GM03348 (cell line): ENCODE measurements around the gene RUSF1.
"Not testable (repeated sequence)": the region's sequence is repeated elsewhere in the genome, so short reads cannot be mapped to it uniquely, and the experiment has no call there.

Experiments used
- DNase-seq: peaks from one replicate; pipeline ENCODE4 v3.0.0; 2012; ENCODE audit warnings: low spot score

Gene RUSF1

DNA sequence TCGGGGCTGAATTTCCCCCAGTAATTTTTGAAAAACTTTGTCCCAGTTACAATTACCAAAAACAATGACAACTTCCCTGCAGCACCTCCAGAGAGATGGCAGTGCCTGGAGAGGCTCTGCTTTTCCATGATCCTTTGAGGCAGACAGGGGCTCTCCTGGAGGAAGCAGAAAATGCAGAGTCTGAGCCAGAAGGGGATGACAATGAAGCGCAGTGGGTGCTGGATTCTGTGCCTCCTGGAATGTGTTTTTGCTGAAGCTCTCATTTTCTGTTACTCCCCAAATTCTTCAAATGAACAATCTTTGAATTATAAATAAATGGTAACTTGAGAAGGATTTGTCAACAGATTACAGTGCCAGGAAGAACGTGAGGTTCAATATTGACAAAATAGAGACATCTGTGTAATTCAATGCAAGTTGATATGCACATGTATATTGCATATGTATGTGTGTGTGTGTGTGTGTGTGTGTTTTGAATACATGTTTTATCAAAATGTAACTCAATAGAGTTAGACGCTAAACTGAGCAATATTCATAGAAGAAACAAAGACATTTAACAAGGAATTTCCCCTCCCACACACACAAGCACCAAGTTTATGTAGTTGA, 9.7 kb upstream of the RUSF1 start:
- no peak for DNase-seq

DNA sequence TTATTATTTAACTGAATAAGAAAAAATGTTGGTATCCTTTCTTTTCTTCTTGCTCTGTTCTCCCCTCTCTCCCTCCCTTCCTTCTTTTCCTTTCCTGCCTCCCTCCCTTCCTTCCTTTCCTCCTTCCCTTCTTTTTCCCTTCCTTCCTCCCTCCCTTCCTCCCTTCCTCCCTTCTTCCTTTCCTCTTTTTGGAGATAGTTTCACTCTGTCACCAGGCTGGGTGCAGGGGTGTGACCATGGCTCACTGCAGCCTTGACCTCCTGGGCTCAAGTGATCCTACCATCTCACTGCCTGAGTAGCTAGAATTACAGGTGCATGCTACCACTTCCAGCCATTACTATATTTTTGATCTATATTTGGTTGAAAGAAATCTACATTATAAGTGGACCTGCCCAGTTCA, 5.7 kb upstream of the RUSF1 start:
- DNase-seq, result no peak

DNA sequence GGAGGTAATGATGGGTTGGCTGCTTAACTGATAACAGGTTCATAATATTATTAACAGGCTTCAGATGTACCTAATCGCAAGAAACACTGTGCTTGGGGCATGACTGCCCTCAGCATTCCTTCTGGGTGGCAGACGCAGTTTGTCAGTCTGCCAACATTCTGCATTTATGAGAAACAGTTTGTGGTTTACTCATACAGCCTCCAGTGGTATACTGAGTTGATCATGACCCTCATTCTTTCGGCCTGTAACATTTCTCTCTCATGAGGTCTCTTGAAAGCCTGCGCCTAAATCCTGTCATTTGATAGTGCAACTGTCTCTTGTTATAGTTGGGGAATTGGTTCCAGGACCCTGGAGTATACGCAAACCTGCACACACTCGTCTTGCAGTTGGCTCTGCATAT, 4.9 kb upstream of the RUSF1 start:
- DNase-seq, result peak; percentile 28

DNA sequence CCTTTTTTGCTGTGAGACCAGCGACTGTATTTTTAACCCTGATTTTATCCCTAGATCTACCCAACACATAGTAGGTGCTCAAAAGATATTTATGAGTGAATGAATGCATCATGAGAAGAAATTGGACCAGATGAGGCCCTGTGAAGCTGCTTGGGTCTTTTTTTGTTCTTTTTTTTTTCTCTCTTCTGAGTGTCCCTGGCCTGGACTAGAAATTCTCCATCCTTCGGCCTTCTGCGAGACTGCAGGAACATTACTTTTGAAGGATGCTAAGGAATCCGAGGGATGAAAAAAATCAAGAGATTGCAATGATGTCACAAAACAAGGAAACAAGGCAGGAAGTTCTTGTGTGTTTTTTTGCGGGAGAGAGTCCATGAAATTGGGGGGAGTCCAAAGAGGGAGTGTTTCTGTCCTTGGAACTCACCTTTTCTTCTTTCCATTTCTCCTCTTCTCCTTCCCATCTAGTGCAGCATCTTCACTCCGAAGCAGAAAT, 560 bp upstream of the RUSF1 start:
- peak; percentile 56 for DNase-seq

DNA sequence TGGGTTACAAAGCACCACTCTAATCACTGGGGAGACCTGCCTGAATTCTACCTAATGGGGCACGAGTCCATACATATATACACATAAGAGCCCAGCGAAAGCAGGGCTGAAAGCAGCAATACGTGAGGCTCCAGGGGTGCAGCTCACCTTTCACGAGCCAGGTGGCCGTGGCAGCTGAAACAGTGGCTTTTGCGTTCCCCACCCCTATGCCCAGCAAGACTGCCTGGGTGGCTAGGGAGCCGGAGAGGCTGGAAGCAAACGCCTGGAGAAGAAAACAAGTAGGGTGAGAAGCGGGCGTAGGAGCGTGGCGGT, 618 bp downstream of the RUSF1 start:
- DNase-seq, result no peak

DNA sequence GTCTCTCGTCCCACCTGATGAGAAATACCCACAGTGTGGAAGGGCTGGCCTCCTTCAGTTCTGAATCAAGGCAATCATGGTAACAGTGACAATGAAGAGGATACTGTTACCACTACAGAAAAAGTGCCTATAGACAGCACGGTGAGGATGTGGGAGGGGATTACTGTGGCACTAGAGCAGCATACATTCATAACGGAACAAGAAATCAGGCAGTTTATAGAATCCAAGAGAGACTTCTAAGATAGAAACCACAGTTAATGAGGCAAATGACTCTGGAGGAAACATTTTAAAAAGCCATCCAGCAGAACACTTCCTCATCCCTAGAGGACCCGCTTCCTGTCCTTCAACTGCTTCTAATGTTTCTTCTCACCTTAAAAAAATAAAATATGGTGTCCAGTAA, 2.7 kb downstream of the RUSF1 start:
- no peak for DNase-seq

DNA sequence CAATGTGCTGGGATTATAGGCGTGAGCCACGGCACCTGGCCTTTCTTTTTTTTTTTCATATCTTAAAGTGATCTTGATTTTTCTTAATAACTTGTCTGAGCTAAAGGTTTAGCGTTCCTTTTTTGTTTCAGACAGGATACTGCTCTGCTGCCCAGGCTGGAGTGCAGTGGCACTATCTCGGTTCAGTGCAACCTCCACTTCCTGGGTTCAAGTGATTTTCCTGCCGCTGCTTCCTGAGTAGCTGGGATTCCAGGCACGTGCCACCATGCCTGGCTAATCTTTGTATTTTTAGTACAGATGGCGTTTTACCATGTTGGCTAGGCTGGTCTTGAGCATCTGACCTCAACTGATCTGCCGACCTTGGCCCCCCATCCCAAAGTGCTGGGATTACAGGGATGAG, 4.0 kb downstream of the RUSF1 start:
- DNase-seq, result no peak

DNA sequence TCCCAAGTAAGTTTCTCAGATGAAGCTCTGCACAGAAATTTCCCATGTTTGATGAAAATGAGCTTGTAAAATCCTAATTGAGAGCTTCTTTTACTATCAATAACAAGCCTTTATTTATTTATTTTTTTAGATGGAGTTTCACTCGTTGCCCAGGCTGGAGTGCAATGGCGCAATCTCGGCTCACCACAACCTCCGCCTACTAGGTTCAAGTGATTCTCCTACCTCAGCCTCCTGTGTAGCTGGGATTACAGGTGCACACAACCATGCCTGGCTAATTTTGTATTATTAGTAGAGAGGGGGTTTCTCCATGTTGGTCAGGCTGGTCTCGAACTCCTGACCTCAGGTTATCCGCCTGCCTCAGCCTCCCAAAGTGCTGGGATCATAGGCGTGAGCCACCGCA, 4.6 kb downstream of the RUSF1 start:
- DNase-seq, result not testable (repeated sequence)

DNA sequence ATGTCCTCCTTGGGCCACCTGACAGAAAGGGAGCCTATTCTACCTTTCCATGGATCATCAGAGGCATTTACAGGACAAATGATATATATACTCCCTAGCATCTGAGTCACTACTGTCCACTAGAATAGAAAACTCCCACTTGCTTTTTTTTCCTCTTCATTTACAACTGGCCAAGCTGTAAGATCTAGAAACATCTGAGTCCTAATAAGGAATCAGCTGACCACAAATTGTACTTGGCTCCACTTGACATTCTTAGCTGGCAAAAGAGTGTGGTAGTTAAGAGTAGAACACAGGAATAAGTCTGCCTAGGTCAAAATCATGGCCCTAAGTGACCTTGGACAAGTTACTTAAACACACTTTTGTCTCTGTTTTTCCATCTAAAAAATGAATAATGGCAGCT, 5.2 kb downstream of the RUSF1 start:
- peak; percentile 54 for DNase-seq

DNA sequence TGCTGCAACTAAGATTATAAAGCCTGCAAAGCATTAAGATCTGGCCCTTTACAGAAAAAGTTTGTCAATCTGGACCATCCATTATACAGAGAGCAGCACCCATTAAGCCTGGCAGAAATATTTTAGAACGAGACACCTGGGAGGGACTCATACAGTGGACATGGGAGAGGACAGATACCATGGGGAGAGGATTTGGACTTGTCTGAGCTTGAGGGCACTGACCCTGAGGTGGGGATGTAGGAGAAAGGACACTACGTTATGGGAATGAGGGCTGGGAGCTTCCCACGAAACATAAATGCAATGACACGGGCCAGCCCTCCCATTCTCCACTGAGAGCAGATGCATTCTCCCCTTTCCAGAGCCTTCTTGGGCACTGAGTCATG, 6.2 kb downstream of the RUSF1 start:
- DNase-seq, result no peak

DNA sequence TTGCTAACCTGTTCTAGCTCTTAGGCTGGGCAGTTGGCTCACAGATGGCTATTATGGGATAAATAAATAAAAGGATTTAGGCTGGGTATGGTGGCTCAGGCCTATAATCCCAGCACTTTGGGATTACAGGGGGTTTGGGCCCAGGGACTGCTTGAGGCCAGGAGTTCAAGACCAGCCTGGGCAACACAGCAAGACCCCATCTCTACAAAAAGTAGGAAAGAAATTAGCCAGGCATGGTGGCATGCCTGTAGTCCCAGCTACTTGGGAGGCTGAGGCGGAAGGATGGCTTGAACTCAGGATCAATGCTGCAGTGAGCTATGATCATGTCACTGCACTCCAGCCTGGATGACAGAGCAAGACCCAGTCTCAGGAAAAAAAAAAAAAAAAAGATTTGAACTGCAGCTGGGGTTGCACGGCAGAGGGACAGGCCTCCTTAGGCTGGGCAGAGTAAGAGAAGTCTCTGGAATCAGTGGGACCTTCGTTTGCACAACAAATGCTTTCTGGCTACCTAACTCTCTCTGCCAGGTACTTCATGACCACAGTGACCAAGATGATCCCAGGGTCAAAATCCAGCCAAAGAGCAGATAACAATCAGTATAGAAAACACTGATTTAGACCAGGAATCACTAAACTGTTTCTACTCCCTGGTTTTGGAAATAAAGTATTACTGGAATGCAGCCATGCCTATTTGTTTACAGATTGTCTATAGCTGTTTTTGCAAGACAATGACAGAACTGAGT, 6.8 kb downstream of the RUSF1 start:
- no peak for DNase-seq

DNA sequence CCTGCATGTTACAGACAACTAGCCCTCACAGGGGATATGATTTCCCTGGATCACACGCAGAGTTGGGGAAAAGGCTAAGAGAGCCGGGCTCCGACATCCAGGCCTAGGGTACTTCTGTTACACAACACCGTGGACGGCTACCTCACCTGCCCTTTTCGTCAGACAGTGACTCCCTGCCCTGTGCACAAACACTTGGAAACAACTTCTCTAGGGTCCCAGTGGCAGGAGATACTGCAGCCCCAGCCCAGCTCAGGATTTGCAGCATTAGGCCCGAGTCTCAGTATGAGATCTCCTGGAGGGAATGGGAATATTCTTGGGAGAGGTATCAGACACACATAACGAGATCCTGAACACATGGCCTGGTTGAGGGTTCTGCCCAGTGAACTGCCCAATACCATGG, 8.3 kb downstream of the RUSF1 start:
- no peak for DNase-seq

DNA sequence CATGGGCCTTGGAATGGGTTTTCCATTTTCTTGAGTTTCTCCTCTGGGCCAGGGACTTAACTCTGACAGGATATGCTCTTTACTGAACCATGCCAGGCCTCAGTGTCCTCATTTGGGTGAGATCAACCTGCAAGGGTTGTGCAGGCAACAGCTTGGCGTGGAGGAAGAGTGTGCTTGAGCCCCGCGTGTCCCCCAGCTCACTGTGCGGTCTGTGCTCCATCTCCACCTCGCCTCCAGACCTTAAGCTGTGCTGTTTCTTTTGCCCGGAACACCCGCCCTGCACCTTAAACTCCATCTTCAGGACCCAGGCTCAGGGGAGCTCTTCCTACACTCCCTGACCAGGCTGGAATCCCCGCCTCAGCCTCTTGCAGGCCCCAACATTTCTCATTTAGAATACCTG, 9.7 kb downstream of the RUSF1 start:
- no peak for DNase-seq

DNA sequence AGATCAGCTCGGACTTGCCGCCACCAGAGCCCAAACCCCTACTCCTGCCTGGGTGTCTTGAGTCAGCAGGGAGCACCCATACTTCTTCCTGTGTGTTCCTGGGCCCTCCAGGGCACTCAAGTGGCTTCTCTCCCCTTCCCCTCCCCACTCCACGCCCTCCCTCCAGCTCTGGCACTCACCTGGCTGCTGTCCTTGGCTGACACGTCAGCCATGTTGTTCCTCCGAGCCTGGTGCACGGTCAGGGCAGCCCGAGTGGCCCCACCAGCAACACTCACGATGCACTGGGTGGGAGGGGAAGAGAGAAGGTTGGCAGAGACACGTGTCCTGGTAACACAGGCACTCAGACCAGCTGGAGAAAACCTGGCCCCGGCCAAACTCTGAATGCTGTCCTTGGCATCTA, 11.5 kb downstream of the RUSF1 start:
- DNase-seq, result no peak

DNA sequence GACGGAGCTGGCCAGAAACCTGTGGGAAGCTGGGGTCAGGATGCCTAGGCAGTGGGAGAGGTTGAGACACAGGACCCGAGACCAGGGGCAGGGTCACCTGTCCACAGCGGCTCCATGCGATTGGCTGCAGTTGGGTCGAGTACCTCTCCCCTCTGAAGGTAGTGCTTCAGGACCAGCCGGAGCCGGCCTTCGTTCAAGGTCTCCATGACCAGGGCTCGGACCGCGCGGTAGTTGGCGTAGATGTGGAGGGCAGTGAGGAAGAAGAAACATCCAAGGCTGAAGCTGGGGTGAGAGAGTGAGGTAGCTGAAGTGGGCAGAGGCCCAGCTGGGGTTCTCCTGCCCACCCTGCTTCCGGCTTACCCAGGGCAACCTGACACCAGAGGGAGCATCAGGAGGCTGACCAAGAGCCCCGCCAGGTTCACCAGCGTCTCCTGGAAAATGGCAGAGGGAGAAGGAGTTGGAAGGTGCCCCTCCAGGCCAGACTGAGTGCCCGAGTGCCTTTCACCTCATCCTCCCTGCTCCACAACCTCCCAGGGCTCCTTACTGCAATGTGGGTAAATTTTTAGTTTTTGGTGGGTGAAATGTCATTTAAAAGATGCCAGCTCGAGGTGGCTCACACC, 14.6 kb downstream of the RUSF1 start:
- no peak for DNase-seq

DNA sequence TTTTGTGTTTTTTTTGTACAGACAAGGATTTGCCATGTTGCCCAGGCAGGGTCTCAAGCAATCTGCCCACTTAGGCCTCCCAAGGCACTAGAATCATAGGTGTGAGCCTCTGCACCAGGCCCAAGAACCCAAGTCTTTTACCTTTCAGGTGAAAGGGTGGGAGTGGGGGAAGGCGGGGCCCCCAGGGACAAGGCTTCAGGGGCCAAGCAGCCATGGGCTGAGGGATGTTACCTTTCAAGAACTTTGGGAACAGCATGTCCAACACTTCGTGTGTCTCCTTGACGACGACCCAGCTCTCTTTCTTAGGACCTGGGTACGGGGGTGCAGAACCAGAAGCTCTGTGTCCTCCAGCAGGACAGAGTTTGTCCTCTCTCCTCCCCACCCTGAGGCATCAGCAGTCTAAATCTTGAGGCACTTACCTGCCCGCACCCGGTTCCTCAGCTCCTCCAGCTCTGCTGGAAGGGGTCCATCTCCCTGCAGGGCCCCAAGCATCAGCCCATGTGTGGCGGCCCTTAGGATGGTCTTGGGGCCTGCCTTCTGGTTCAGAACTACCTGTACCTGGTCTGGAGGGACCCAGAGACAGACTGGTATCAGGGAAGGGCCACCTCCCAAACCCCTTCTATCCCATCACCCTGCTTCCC, 16.3 kb downstream of the RUSF1 start:
- DNase-seq, result no peak

DNA sequence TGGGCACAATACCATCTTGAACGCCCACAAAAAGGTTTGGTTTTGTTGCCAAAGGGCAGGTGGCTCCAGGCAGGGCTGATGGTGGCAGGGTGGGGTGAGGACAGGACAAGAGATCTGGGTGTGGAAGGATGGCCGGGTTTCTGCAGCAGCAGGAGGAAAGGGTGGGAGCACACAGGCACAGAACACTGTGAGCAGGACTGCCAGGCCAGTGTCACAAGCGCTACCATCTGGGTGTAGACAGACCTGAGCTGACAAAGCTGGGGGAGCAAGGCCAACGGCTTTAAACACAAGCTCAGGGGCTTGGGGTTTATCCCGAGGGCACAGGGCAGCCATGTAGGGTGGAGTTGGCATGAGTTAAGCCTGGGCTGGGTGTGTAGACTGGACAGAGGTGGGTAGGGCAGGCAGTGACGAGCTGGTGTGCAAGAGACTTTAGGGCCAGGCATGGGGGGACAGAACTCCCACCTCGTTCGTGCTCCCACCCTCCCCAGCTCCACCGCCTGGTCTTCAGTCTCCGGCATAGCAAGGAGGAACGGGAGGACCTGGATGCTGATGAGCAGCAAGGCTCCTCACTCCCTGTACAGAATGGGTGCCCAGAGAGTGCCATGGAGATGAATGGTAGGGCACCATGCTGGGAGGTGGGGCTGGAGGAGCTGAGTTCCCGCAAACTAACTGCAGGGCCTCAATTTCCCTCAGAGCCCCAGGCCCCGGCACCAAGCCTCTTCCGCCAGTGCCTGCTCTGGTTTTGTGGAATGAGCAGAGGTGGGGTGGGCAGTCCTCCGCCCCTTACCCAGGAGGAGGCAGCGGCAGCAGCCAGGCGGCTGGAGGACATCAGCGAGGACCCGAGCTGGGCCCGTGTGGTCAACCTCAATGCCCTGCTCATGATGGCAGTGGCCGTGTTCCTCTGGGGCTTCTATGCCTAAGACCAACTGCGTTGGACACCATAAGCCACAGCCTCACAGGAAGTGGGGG, 18.3 kb downstream of the RUSF1 start:
- DNase-seq, result no peak

DNA sequence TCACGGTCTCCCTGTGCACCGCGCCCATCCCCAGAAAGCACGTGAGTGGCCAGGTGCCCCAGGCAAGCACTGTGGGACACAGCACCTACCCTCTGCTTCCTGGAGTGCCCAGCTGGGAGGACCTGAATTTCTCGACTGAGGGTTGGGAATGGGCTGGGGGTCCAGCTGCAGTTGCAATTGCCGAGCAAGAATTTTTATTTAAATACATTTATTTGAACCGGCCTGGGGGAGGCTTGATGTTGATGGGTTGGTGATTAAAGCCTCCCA, 19.0 kb downstream of the RUSF1 start:
- DNase-seq, result no peak

DNA sequence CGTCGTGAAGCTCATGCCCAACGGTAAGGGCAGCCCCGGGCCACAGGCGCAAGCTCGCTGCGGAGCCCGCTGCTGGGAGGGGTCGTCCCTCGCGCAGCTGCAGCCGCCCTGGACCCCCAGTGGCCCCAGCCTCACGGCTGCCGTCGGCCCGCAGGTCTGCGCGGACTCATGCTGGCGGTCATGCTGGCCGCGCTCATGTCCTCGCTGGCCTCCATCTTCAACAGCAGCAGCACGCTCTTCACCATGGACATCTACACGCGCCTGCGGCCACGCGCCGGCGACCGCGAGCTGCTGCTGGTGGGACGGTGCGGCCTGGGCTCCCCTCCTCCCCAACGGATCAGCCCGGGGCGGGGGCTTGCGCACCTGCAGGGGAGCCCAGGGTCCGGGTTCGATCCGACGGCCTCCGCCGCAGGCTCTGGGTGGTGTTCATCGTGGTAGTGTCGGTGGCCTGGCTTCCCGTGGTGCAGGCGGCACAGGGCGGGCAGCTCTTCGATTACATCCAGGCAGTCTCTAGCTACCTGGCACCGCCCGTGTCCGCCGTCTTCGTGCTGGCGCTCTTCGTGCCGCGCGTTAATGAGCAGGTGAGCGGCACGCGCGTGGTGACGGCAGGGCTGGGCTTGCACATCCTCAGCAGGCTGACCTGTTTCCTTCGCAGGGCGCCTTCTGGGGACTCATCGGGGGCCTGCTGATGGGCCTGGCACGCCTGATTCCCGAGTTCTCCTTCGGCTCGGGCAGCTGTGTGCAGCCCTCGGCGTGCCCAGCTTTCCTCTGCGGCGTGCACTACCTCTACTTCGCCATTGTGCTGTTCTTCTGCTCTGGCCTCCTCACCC, 19.5 kb downstream of the RUSF1 start:
- no peak for DNase-seq

DNA sequence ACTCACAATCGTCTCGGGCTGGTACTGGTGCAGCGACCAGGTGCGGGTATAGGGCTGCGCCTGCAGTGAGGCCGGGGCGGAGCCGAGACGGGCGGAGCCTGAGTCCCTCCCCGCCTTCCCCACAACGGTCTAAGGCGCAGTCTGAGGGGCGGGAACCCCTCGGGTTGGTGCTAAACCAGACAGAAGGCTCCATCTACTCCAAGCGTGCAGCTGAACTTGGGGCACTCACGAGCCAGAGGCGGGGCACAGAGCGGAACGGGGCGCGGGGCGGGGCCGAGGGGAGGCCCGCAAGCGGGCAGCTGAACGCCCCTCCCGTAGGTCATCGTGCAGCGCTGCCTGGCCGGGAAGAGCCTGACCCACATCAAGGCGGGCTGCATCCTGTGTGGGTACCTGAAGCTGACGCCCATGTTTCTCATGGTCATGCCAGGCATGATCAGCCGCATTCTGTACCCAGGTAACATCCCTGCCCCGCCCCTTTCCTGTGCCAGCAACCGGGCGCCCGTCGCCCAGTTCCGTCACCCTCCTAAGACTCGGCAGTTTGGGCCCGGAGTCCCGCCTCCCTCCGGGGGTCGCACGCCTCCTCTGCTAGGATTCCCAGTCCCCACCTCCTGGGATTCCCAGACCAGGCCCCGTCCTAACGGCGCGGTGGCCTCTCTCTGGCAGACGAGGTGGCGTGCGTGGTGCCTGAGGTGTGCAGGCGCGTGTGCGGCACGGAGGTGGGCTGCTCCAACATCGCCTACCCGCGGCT, 20.3 kb downstream of the RUSF1 start:
- peak; percentile 63 for DNase-seq
